Right atrium auricular region (tissue), 2 donors: Measurements from ENCODE around the gene LEP. TPM values are rescaled to one million over a fixed set of nuclear protein-coding genes. Genes with fewer than 3 reads are reported as not detected.

Source experiments
- DNase-seq: peaks from one replicate; pipeline ENCODE4 v3.0.0-alpha.2; 2019; ENCODE audit warnings: low spot score
- H3K27ac ChIP-seq, 2 donors: fragments of 200-600 bp; sonication (generic); 1 replicate in 1 of 2; 2 replicates in 1 of 2; pipeline ENCODE4 v1.5.1; 2016 to 2019
- H3K27me3 ChIP-seq, 2 donors: fragments of 200-600 bp; sonication (generic); one replicate each; pipeline versions ENCODE4 v1.5.1 to v1.6.0; 2017 to 2019
- H3K36me3 ChIP-seq: fragments of 200-600 bp; sonication (generic); one replicate; pipeline ENCODE4 v1.5.1; 2016
- H3K4me1 ChIP-seq, 2 donors: fragments of 200-600 bp; sonication (generic); one replicate each; pipeline versions ENCODE4 v1.5.1 to v1.6.0; 2017 to 2019
- H3K4me3 ChIP-seq, 2 donors: fragments of 200-600 bp; sonication (generic); 1 replicate in 1 of 2; 2 replicates in 1 of 2; pipeline ENCODE4 v1.5.1; 2017 to 2019; ENCODE audit warnings: mild to moderate bottlenecking in 1 of 2, moderate library complexity in 1 of 2
- H3K9me3 ChIP-seq, 2 donors: fragments of 200-600 bp; sonication (generic); one replicate each; pipeline ENCODE4 v1.5.1; 2019
- total RNA-seq, 2 donors: library from RNA; depleted of rRNA; stranded (reverse); fragments of >200 nt; gene quantifications; one replicate each; pipeline ENCODE4 v1.1.0, GENCODE V29; 2016
- TF ChIP-seq, protein P1 (sequence below), 2 donors: fragments of 200-600 bp; sonication (generic); IDR thresholded peaks; one replicate each; pipeline ENCODE4 v1.5.1; 2019; ENCODE audit warnings: antibody characterized with exemption in 2 of 2

The LEP gene
- total RNA-seq, 2 donors from 2014 or later = 0.22 to 2.2 TPM

DNA sequence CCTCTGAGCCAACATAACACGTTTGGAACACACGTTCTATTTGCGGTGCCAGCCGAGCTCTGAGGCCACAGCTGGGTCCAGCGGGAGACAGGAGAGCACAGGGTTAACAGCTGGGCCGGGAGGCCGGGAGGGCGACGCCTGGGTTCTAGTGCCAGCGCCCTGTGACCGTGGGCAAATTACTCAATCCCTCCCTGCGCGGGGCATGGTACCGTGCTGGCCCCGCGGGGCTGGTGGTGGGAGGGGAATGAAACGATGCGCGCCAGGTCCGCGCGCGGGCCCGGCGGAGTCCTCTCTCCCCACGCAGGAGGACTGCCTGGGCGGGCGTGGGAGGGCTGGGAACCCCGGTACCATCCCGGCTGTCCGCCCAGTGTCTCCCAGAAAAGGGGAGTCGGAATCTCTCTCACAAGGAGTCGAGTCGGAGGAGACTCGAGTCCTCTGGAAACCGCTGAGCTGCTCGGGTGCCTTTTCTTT, 30.4 kb downstream of the LEP start:
- TF ChIP-seq, protein P1, sequence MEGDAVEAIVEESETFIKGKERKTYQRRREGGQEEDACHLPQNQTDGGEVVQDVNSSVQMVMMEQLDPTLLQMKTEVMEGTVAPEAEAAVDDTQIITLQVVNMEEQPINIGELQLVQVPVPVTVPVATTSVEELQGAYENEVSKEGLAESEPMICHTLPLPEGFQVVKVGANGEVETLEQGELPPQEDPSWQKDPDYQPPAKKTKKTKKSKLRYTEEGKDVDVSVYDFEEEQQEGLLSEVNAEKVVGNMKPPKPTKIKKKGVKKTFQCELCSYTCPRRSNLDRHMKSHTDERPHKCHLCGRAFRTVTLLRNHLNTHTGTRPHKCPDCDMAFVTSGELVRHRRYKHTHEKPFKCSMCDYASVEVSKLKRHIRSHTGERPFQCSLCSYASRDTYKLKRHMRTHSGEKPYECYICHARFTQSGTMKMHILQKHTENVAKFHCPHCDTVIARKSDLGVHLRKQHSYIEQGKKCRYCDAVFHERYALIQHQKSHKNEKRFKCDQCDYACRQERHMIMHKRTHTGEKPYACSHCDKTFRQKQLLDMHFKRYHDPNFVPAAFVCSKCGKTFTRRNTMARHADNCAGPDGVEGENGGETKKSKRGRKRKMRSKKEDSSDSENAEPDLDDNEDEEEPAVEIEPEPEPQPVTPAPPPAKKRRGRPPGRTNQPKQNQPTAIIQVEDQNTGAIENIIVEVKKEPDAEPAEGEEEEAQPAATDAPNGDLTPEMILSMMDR (IDR thresholded peaks at IDR 0.05) = no peak
- Histone ChIP-seq H3K27me3 (no peaks in the 10 kb centered on the region), H3K4me3 (peak overlapping the region; percentile 23 to 39), H3K4me1 (peaks cover 0 to 30% of the 10 kb centered on the region in 2 donors), H3K36me3 (no peaks in the 10 kb centered on the region), H3K9me3 (no peaks in the 10 kb centered on the region), H3K27ac (no peak overlapping the region)
- DNase-seq = no peak

DNA sequence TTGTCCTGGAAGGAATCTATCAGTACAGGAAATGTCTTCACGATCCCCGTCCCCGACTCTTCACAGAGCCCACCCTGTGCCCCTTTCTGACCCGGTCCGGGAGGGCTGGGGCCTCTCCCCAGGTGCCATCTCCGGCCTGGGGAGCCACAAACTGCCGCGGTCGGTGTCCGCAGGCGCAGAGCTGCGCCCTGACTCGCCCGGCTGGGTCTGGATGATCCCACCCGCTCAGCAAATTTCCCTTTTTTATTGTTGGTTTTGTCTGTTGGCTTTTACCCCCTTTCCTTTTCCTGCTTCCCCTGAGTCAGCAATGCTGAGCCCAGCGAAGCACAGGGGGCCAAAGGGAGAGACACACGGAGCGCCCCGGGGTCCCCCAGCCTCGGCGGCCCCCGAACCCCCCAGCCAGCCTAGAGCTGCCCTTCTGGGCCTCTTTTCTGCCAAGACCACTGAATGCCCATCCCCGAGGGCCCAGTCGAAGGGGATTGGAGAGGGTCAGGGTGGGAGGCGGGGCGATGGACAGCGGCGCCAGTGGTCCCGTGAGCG, 30.9 kb downstream of the LEP start:
- Histone ChIP-seq H3K4me3 (peak overlapping the region; percentile 23 to 39), H3K27me3 (no peaks in the 10 kb centered on the region), H3K4me1 (peaks cover 0 to 25% of the 10 kb centered on the region in 2 donors), H3K27ac (no peak overlapping the region), H3K36me3 (no peaks in the 10 kb centered on the region), H3K9me3 (no peaks in the 10 kb centered on the region)
- DNase-seq = no peak
- TF ChIP-seq, protein P1 (IDR thresholded peaks at IDR 0.05) = no peak

DNA sequence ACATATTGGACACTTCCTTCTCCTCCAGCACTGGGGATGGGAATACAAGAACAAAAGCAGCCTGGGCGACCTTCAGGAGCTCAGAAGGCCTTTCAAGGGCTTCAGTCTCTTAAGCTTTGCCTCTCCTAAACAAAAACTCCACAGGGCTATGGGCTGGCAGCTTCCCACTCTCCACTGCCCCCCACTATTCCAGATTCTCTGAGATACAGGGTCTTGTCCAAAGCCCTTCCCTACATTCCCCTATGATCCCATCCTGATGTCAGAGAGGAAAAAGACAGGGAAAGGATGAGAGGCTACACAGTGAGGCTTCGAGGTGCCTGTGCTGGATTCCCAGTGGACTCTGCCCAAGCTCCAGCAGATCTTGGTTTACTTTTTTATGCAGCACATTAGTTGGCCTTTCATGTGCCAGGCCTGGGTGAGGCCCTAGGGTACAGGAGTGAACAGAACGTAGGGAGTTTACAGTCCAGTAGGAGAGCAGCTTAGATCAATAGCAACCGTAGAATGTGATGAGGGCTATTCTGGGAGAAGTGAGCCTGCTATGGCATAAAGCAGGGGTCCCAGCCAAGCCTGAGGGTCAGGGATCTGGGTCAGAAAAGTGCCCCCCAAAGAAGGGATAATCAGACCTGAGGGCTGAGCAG, 33.3 kb downstream of the LEP start:
- Histone ChIP-seq H3K36me3 (no peaks in the 10 kb centered on the region), H3K9me3 (peaks cover 0 to 4% of the 10 kb centered on the region in 2 donors), H3K4me1 (peaks cover 0 to 19% of the 10 kb centered on the region in 2 donors), H3K4me3 (no peak overlapping the region), H3K27ac (no peak overlapping the region), H3K27me3 (no peaks in the 10 kb centered on the region)
- TF ChIP-seq, protein P1 (IDR thresholded peaks at IDR 0.05) = no peak
- DNase-seq = no peak

DNA sequence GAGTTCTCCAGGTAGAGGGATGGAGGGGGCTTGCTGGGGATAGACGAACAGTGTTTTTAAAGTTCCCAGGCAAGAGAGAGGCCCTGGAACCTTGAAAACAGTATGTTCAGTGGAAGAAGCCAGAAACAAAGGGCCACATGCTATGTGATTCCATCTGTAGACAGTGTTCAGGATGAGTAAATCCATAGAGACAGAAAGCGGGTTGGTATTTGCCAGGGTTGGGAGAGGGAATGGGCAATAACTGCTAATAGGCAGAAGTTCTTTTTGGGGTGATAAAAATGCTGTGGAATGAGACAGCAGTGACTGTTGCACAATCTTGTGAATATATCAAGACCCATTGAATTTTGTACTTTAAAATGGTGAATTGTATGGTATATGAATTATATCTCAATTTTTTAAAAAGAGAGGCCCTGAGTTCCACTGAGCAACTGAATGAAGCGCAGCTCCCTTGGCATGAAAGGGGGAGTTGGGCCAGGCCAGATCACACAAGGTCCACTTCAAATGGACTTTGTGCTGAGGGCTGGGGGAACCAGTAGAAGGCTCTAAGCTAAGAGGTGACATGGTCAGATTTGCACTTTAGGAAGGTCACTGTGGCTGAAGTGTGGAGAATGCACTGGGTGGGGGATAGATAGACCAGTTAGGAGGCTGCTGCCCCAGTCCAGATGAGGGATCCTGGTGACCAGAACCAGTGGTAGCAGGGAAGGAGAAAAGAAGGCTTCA, 34.0 kb downstream of the LEP start:
- H3K27me3 ChIP-seq = no peaks in the 10 kb centered on the region
- no peaks in the 10 kb centered on the region for H3K36me3 ChIP-seq
- no peak for DNase-seq
- peaks cover 0 to 19% of the 10 kb centered on the region in 2 donors for H3K4me1 ChIP-seq
- no peak overlapping the region for H3K4me3 ChIP-seq
- H3K27ac ChIP-seq = no peak overlapping the region
- TF ChIP-seq, protein P1 (IDR thresholded peaks at IDR 0.05) = no peak
- peaks cover 0 to 11% of the 10 kb centered on the region in 2 donors for H3K9me3 ChIP-seq

DNA sequence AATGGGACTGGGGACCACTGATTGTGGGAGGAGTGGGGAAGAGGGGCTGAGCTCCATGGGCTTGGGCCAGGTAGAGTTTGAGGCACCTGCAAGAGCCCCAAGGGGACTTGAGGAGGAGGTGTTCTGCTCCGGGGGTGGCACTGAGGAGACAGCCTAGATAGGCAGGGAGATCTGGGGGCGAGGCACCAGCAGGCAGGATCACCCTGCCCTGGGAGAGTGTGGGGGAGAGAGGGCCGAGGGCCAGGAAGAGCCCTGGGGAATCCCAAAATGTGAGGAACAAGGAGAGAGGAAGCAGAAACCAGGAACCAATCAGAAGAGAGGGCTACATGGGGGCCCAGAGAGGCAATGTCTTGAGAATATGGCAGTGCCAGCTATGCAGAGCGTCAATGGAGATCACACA, 34.6 kb downstream of the LEP start:
- Histone ChIP-seq H3K36me3 (no peaks in the 10 kb centered on the region), H3K4me1 (peaks cover 0 to 16% of the 10 kb centered on the region in 2 donors), H3K9me3 (peaks cover 0 to 17% of the 10 kb centered on the region in 2 donors), H3K27me3 (no peaks in the 10 kb centered on the region), H3K27ac (no peak overlapping the region), H3K4me3 (no peak overlapping the region)
- TF ChIP-seq, protein P1 (IDR thresholded peaks at IDR 0.05) = no peak
- DNase-seq = no peak
